Activated naive CD4-positive, alpha-beta T cell treated with anti-CD3 and anti-CD28 coated beads for 36 hours (primary cell): ENCODE results near the gene MRPS23. TPM values are rescaled to one million over a fixed set of nuclear protein-coding genes. Genes with fewer than 3 reads are reported as not detected.

Source experiments
- CTCF ChIA-PET: fragments of 350-600 bp; sonication (Branson Sonifier 250); formaldehyde crosslinking; loops from one replicate; lab custom pipeline; 2021; ENCODE audit warnings: antibody characterized with exemption; lab: Charles Lee
- DNase-seq: peaks from one replicate; pipeline ENCODE4 v3.0.0-alpha.2; 2020
- H3K27ac Mint-ChIP-seq: one replicate; pipeline ENCODE4 v1.8.0; 2021; ENCODE audit warnings: mild to moderate bottlenecking, mixed read lengths
- H3K27me3 Mint-ChIP-seq: one replicate; pipeline ENCODE4 v1.8.0; 2021; ENCODE audit warnings: low read depth, mixed read lengths
- H3K36me3 Mint-ChIP-seq: one replicate; pipeline ENCODE4 v1.8.0; 2021; ENCODE audit warnings: low read depth, mixed read lengths
- H3K4me1 Mint-ChIP-seq: one replicate; pipeline ENCODE4 v1.8.0; 2021; ENCODE audit warnings: low read depth, mixed read lengths
- H3K4me3 Mint-ChIP-seq: one replicate; pipeline ENCODE4 v1.8.0; 2021; ENCODE audit warnings: mild to moderate bottlenecking, moderate library complexity, mixed read lengths
- H3K9me3 Mint-ChIP-seq: one replicate; pipeline ENCODE4 v1.8.0; 2021; ENCODE audit warnings: mixed read lengths
- intact Hi-C: fragments of 100-400 bp; cut with micrococcal nuclease; formaldehyde crosslinking; loops from one replicate; pipeline ENCODE4 v1.15.1; 2023
- total RNA-seq, 2 experiments: library from RNA; stranded (reverse); gene quantifications; one replicate each; pipeline ENCODE4 v1.2.3, GENCODE V29; 2021

The MRPS23 gene
- total RNA-seq, 2 experiments from 2014 or later, result 57.5 to 59.1 TPM

- intact Hi-C loops, result loop anchor here (1.0 kb wide), 1 partner anchor 19 kb away; the partner anchor contains the start of gene MRPS23
- Mint-ChIP-seq H3K4me3 (no peak overlapping the region), H3K27ac (no peak overlapping the region), H3K36me3 (no peaks in the 10 kb centered on the region), H3K27me3 (peaks cover 3% of the 10 kb centered on the region), H3K4me1 (peaks cover 18% of the 10 kb centered on the region), H3K9me3 (no peaks in the 10 kb centered on the region)
- CTCF ChIA-PET, result interaction anchor here (0.6 to 5.7 kb wide), 4 partner anchors 10 to 545 kb away, joined by 3 to 44 read pairs (median 4); no protein-coding TSS in a partner anchor
- no peak for DNase-seq
Measured at GRCh38 chr17:57868910-57869616, 19.2 kb upstream of the MRPS23 start.

- H3K36me3 Mint-ChIP-seq, result no peaks in the 10 kb centered on the region
- CTCF ChIA-PET, result interaction anchor here (0.6 to 5.7 kb wide), 4 partner anchors 9 to 546 kb away, joined by 3 to 44 read pairs (median 4); no protein-coding TSS in a partner anchor
- intact Hi-C loops, result loop anchor here (1.0 kb wide), 1 partner anchor 18 kb away; the partner anchor contains the start of gene MRPS23
- peaks cover 10% of the 10 kb centered on the region for H3K4me1 Mint-ChIP-seq
- DNase-seq, result peak; percentile 61
- H3K27me3 Mint-ChIP-seq, result no peaks in the 10 kb centered on the region
- H3K27ac Mint-ChIP-seq, result no peak overlapping the region
- no peak overlapping the region for H3K4me3 Mint-ChIP-seq
- no peaks in the 10 kb centered on the region for H3K9me3 Mint-ChIP-seq
Measured at GRCh38 chr17:57868007-57868909, 18.4 kb upstream of the MRPS23 start.

GRCh38 chr17:57867126-57867525 lies 17.3 kb upstream of the MRPS23 start:
- Mint-ChIP-seq H3K9me3 (no peaks in the 10 kb centered on the region), H3K36me3 (no peaks in the 10 kb centered on the region), H3K27me3 (no peaks in the 10 kb centered on the region), H3K27ac (no peak overlapping the region), H3K4me1 (peaks cover 10% of the 10 kb centered on the region), H3K4me3 (no peak overlapping the region)
- no peak for DNase-seq
- intact Hi-C loops, result no loop called here
- CTCF ChIA-PET, result interaction anchor here (0.8 to 5.7 kb wide), 2 partner anchors 8 to 27 kb away, joined by 3 to 44 read pairs; no protein-coding TSS in a partner anchor

GRCh38 chr17:57866723-57867122 lies 16.9 kb upstream of the MRPS23 start:
- peaks cover 10% of the 10 kb centered on the region for H3K4me1 Mint-ChIP-seq
- CTCF ChIA-PET, result interaction anchor here (0.8 to 5.7 kb wide), 2 partner anchors 8 to 27 kb away, joined by 3 to 44 read pairs; no protein-coding TSS in a partner anchor

GRCh38 chr17:57866319-57866718 lies 16.5 kb upstream of the MRPS23 start:
- Mint-ChIP-seq H3K9me3 (no peaks in the 10 kb centered on the region), H3K4me3 (no peak overlapping the region), H3K36me3 (no peaks in the 10 kb centered on the region), H3K4me1 (peaks cover 10% of the 10 kb centered on the region), H3K27ac (no peak overlapping the region), H3K27me3 (peaks cover under 1% of the 10 kb centered on the region)
- intact Hi-C loops, result no loop called here
- no peak for DNase-seq
- CTCF ChIA-PET, result interaction anchor here (5.7 kb wide), 1 partner anchor 7 kb away, joined by 44 read pairs; no protein-coding TSS in a partner anchor

More at GRCh38 chr17:57866723-57867122, 16.9 kb upstream of the MRPS23 start:
- Mint-ChIP-seq H3K36me3 (no peaks in the 10 kb centered on the region), H3K27ac (no peak overlapping the region), H3K27me3 (no peaks in the 10 kb centered on the region), H3K4me3 (no peak overlapping the region), H3K9me3 (no peaks in the 10 kb centered on the region)
- DNase-seq, result no peak
- intact Hi-C loops, result no loop called here

GRCh38 chr17:57864273-57864672 lies 14.4 kb upstream of the MRPS23 start:
- peaks cover 18% of the 10 kb centered on the region for H3K4me1 Mint-ChIP-seq
- H3K9me3 Mint-ChIP-seq, result no peaks in the 10 kb centered on the region
- no peak overlapping the region for H3K27ac Mint-ChIP-seq
- no peak for DNase-seq
- peaks cover 7% of the 10 kb centered on the region for H3K27me3 Mint-ChIP-seq
- H3K36me3 Mint-ChIP-seq, result no peaks in the 10 kb centered on the region
- intact Hi-C loops, result no loop called here
- CTCF ChIA-PET, result no interaction called here
- no peak overlapping the region for H3K4me3 Mint-ChIP-seq

GRCh38 chr17:57862694-57863667 lies 13.1 kb upstream of the MRPS23 start:
- DNase-seq, result no peak
- H3K27ac Mint-ChIP-seq, result no peak overlapping the region
- peaks cover 13% of the 10 kb centered on the region for H3K4me1 Mint-ChIP-seq
- no peaks in the 10 kb centered on the region for H3K9me3 Mint-ChIP-seq
- H3K27me3 Mint-ChIP-seq, result peaks cover 7% of the 10 kb centered on the region
- intact Hi-C loops, result no loop called here
- CTCF ChIA-PET, result interaction anchor here (0.6 to 2.1 kb wide), 3 partner anchors 11 to 88 kb away, joined by 3 to 5 read pairs (median 4); no protein-coding TSS in a partner anchor
- no peaks in the 10 kb centered on the region for H3K36me3 Mint-ChIP-seq
- H3K4me3 Mint-ChIP-seq, result no peak overlapping the region

- no peaks in the 10 kb centered on the region for H3K9me3 Mint-ChIP-seq
- H3K4me1 Mint-ChIP-seq, result peaks cover 8% of the 10 kb centered on the region
- DNase-seq, result no peak
- CTCF ChIA-PET, result interaction anchor here (0.6 to 4.8 kb wide), 8 partner anchors 11 to 339 kb away, joined by 3 to 16 read pairs (median 3); no protein-coding TSS in a partner anchor
- H3K4me3 Mint-ChIP-seq, result peak overlapping the region; percentile 21
- intact Hi-C loops, result no loop called here
- peaks cover 7% of the 10 kb centered on the region for H3K27me3 Mint-ChIP-seq
- H3K36me3 Mint-ChIP-seq, result no peaks in the 10 kb centered on the region
- H3K27ac Mint-ChIP-seq, result no peak overlapping the region
Measured at GRCh38 chr17:57861790-57862693, 12.2 kb upstream of the MRPS23 start.

GRCh38 chr17:57861000-57861789 lies 11.4 kb upstream of the MRPS23 start:
- intact Hi-C loops, result no loop called here
- H3K4me1 Mint-ChIP-seq, result peaks cover 8% of the 10 kb centered on the region
- peak overlapping the region; percentile 65 for H3K4me3 Mint-ChIP-seq
- no peaks in the 10 kb centered on the region for H3K9me3 Mint-ChIP-seq
- CTCF ChIA-PET, result interaction anchor here (0.6 to 5.0 kb wide), 17 partner anchors 8 to 598 kb away, joined by 3 to 46 read pairs (median 13); partner anchors contain the start of gene MRPS23
- H3K27ac Mint-ChIP-seq, result no peak overlapping the region
- DNase-seq, result peak; percentile 51
- peaks cover 7% of the 10 kb centered on the region for H3K27me3 Mint-ChIP-seq
- no peaks in the 10 kb centered on the region for H3K36me3 Mint-ChIP-seq
